ENCODE measurements around the gene TNRC6B.

DNA sequence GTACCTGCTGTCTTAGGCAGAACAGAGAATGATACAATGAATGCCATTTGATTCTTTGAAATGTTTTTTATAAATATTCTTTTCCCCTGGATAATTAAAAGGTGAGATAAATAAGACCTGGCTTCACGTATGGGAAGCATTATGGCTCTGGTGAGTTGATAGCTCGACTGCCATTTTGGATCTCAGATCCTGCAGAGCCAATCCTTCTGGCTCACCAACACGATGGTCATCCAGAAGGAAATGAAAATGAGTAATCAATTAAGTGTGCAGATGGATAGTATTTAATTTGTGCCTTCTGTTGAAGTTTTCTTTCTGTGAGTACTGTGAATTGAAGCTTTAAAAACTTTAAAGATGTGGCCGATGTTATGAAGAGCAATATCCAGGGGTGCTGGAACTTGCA, 2.7 kb downstream of the TNRC6B start:
- TF ChIP-seq, protein P1, sequence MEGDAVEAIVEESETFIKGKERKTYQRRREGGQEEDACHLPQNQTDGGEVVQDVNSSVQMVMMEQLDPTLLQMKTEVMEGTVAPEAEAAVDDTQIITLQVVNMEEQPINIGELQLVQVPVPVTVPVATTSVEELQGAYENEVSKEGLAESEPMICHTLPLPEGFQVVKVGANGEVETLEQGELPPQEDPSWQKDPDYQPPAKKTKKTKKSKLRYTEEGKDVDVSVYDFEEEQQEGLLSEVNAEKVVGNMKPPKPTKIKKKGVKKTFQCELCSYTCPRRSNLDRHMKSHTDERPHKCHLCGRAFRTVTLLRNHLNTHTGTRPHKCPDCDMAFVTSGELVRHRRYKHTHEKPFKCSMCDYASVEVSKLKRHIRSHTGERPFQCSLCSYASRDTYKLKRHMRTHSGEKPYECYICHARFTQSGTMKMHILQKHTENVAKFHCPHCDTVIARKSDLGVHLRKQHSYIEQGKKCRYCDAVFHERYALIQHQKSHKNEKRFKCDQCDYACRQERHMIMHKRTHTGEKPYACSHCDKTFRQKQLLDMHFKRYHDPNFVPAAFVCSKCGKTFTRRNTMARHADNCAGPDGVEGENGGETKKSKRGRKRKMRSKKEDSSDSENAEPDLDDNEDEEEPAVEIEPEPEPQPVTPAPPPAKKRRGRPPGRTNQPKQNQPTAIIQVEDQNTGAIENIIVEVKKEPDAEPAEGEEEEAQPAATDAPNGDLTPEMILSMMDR (IDR thresholded peaks at IDR 0.05; ENCODE audit: low read depth, low read length): no peak
- TF ChIP-seq EZH2phosphoT487 (IDR thresholded peaks at IDR 0.05; ENCODE audit: low read depth): no peak
